Measurements from ENCODE around the gene QRFPR. TPM values are rescaled to one million over a fixed set of nuclear protein-coding genes. Genes with fewer than 3 reads are reported as not detected.

Gene QRFPR
- polyA plus RNA-seq, 2 donors, result 0.08 to 0.25 TPM

DNA sequence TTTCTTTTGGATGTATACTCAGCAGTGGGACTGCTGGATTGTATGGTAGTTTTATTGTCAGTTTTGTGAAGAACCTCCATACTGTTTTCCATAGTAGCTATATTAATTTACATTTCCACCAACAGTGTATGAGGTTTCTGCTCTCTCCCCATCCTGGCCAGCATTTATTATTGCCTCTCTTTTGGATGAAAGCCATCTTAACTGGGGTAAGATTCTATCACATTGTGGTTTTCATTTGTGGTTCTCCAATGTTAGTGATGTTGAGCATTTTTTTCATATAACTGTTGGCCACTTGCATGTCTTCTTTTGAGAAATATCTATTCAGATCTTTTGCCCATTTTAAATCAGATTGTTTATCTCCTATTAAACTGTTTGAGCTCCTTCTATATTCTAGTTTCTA lies 27.6 kb downstream of the QRFPR start:
- H3K4me3 ChIP-seq (ENCODE audit: low read depth in 1 of 2, low read length in 2 of 2), result no peak overlapping the region
- H3K9me3 ChIP-seq (ENCODE audit: control insufficient read depth in 2 of 2, insufficient read depth in 1 of 2, low read depth in 1 of 2, low read length in 1 of 2), result no peaks in the 10 kb centered on the region
- H3K27ac ChIP-seq (ENCODE audit: low read depth in 2 of 2, low read length in 1 of 2), result no peak overlapping the region
- no peaks in the 10 kb centered on the region for H3K4me1 ChIP-seq (ENCODE audit: control insufficient read depth in 2 of 2, insufficient read depth in 2 of 2, low read length in 1 of 2)
- no peaks in the 10 kb centered on the region for H3K36me3 ChIP-seq (ENCODE audit: control insufficient read depth in 2 of 2, insufficient read depth in 2 of 2, low read length in 1 of 2)
- H3K27me3 ChIP-seq (ENCODE audit: control insufficient read depth in 1 of 2, insufficient read depth in 2 of 2, low read length in 2 of 2), result no peaks in the 10 kb centered on the region

DNA sequence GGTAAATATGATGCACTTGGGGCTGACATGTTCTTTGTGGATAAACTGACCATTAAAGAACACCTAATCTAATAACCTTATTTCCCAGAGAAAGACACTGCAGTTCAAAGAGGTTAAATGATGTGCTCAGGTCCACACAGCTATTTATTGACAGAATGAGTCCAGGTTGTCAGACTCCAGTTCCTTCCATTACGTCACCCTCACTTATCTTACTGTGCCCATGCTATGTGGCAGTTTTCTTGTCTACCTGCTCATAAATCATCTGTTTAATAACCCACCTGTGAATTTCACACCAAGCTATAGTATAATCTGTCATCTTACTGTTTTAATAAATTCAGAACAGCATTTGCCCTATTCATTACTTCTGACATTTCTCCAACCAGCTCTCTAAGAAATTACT lies 36.7 kb downstream of the QRFPR start:
- Histone ChIP-seq H3K36me3 (ENCODE audit: control insufficient read depth in 2 of 2, insufficient read depth in 2 of 2, low read length in 1 of 2) (no peaks in the 10 kb centered on the region), H3K27me3 (ENCODE audit: control insufficient read depth in 1 of 2, insufficient read depth in 2 of 2, low read length in 2 of 2) (no peaks in the 10 kb centered on the region), H3K4me1 (ENCODE audit: control insufficient read depth in 2 of 2, insufficient read depth in 2 of 2, low read length in 1 of 2) (no peaks in the 10 kb centered on the region), H3K4me3 (ENCODE audit: low read depth in 1 of 2, low read length in 2 of 2) (no peak overlapping the region), H3K9me3 (ENCODE audit: control insufficient read depth in 2 of 2, insufficient read depth in 1 of 2, low read depth in 1 of 2, low read length in 1 of 2) (no peaks in the 10 kb centered on the region), H3K27ac (ENCODE audit: low read depth in 2 of 2, low read length in 1 of 2) (no peak overlapping the region)
- 50 to 88% methylated on average over 1 of the region's 1 CpG for WGBS, 2 donors

DNA sequence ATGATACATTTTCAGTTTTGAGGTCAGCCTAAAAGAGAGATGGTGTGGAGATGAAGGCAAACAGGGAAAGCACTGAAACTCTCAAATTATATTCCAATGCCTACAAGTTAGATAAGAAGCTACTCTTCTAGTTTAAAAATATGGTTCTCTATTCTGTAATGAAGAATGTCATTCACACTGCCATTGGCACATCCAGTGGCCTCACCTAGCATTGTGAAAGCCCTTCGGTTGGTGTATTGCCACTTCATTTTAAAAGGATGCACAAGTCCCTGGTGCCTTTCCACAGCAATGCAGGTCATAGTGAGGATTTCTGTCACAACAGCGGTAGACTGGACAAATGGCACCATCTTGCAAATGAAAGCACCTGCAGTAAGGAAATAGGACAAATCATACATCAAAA lies 40.6 kb downstream of the QRFPR start:
- no peaks in the 10 kb centered on the region for H3K36me3 ChIP-seq (ENCODE audit: control insufficient read depth in 2 of 2, insufficient read depth in 2 of 2, low read length in 1 of 2)
- no peaks in the 10 kb centered on the region for H3K4me1 ChIP-seq (ENCODE audit: control insufficient read depth in 2 of 2, insufficient read depth in 2 of 2, low read length in 1 of 2)
- 90 to 95% methylated on average over 2 of the region's 2 CpGs for WGBS, 2 donors
- H3K4me3 ChIP-seq (ENCODE audit: low read depth in 1 of 2, low read length in 2 of 2), result no peak overlapping the region
- no peaks in the 10 kb centered on the region for H3K9me3 ChIP-seq (ENCODE audit: control insufficient read depth in 2 of 2, insufficient read depth in 1 of 2, low read depth in 1 of 2, low read length in 1 of 2)
- no peaks in the 10 kb centered on the region for H3K27me3 ChIP-seq (ENCODE audit: control insufficient read depth in 1 of 2, insufficient read depth in 2 of 2, low read length in 2 of 2)
- no peak overlapping the region for H3K27ac ChIP-seq (ENCODE audit: low read depth in 2 of 2, low read length in 1 of 2)

DNA sequence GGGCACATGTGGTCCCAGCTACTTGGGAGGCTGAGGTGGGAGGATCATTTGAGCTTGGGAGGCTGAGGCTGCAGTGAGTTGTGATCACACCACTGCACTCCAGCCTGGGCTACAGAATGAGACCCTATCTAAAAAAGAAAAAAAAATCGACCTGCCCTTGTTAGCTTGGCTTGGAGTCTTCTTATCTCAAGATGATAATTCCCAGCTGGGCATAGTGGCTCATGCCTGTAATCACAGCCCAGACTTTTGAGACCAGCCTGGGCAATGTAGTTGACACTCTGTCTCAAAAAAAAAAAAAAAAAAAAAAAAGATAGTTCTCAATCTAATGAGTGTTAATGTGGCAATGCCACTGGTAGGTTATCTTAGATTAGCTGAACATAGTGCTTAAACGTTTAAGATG lies 41.0 kb downstream of the QRFPR start:
- Histone ChIP-seq H3K27me3 (ENCODE audit: control insufficient read depth in 1 of 2, insufficient read depth in 2 of 2, low read length in 2 of 2) (no peaks in the 10 kb centered on the region), H3K36me3 (ENCODE audit: control insufficient read depth in 2 of 2, insufficient read depth in 2 of 2, low read length in 1 of 2) (no peaks in the 10 kb centered on the region), H3K27ac (ENCODE audit: low read depth in 2 of 2, low read length in 1 of 2) (no peak overlapping the region), H3K9me3 (ENCODE audit: control insufficient read depth in 2 of 2, insufficient read depth in 1 of 2, low read depth in 1 of 2, low read length in 1 of 2) (no peaks in the 10 kb centered on the region), H3K4me3 (ENCODE audit: low read depth in 1 of 2, low read length in 2 of 2) (no peak overlapping the region), H3K4me1 (ENCODE audit: control insufficient read depth in 2 of 2, insufficient read depth in 2 of 2, low read length in 1 of 2) (no peaks in the 10 kb centered on the region)
- 47 to 50% methylated on average over 2 of the region's 2 CpGs for WGBS, 2 donors

DNA sequence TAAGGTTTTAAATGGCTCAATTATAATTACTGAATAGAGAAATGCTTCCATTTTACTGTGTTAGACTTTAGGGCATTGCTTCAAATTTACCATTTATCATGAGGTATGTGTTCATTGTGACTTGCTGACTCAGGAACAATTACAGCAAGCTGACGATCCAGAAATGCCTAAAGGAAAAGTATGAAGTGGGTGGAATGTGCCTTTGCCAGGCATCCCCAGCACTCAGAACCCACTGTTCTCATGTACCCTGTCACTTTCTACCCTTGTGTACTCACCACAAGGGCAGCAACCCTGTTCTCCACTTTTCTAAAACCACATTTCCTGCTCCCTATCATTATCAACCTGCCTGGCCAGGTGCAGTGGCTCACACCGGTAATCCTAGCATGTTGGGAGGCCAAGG lies 41.5 kb downstream of the QRFPR start:
- Histone ChIP-seq H3K4me1 (ENCODE audit: control insufficient read depth in 2 of 2, insufficient read depth in 2 of 2, low read length in 1 of 2) (no peaks in the 10 kb centered on the region), H3K36me3 (ENCODE audit: control insufficient read depth in 2 of 2, insufficient read depth in 2 of 2, low read length in 1 of 2) (no peaks in the 10 kb centered on the region), H3K27me3 (ENCODE audit: control insufficient read depth in 1 of 2, insufficient read depth in 2 of 2, low read length in 2 of 2) (no peaks in the 10 kb centered on the region), H3K27ac (ENCODE audit: low read depth in 2 of 2, low read length in 1 of 2) (no peak overlapping the region), H3K4me3 (ENCODE audit: low read depth in 1 of 2, low read length in 2 of 2) (no peak overlapping the region), H3K9me3 (ENCODE audit: control insufficient read depth in 2 of 2, insufficient read depth in 1 of 2, low read depth in 1 of 2, low read length in 1 of 2) (no peaks in the 10 kb centered on the region)
- WGBS, 2 donors, result 34 to 43% methylated on average over 2 of the region's 2 CpGs

DNA sequence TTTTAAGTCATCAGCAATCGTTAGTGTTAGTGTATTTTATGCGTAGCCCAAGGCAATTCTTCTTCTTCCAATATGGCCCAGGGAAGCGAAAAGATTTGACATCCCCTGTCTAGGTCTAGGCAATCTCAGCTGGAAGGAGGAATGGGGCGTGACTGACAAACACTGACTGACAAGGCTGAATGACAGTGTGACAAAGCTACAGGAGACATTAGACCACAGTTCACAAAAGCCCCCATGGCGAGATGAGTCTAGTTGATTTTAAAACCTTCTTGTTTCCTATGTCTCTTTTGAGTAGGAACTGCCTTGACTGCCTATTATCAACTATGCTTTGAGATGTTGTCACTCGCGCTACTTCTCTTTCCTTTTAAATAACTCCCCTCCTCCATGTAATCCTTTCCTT lies 42.3 kb downstream of the QRFPR start:
- Histone ChIP-seq H3K4me1 (ENCODE audit: control insufficient read depth in 2 of 2, insufficient read depth in 2 of 2, low read length in 1 of 2) (no peaks in the 10 kb centered on the region), H3K4me3 (ENCODE audit: low read depth in 1 of 2, low read length in 2 of 2) (no peak overlapping the region), H3K27ac (ENCODE audit: low read depth in 2 of 2, low read length in 1 of 2) (no peak overlapping the region), H3K9me3 (ENCODE audit: control insufficient read depth in 2 of 2, insufficient read depth in 1 of 2, low read depth in 1 of 2, low read length in 1 of 2) (no peaks in the 10 kb centered on the region), H3K27me3 (ENCODE audit: control insufficient read depth in 1 of 2, insufficient read depth in 2 of 2, low read length in 2 of 2) (no peaks in the 10 kb centered on the region), H3K36me3 (ENCODE audit: control insufficient read depth in 2 of 2, insufficient read depth in 2 of 2, low read length in 1 of 2) (no peaks in the 10 kb centered on the region)
- WGBS, 2 donors, result 91 to 92% methylated on average over 7 of the region's 7 CpGs

DNA sequence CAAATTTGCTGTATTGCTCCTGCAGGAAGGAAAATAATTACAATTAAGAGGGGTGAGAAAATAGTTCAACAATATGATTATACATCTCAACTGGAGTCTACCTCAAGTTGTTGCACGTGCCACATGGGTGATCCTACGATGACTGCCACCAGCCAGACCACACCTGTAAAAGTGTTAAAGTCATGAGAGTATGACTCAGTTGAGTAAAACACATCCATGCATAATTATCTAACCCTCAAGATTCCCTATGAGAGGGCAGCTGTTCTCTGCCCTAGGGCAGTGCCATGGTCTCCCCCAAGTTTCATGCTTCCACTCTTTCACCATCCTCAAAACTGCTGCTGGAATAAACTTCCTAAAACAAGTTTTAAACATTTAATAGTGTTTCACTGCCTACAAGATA lies 44.1 kb downstream of the QRFPR start:
- Histone ChIP-seq H3K36me3 (ENCODE audit: control insufficient read depth in 2 of 2, insufficient read depth in 2 of 2, low read length in 1 of 2) (no peaks in the 10 kb centered on the region), H3K4me1 (ENCODE audit: control insufficient read depth in 2 of 2, insufficient read depth in 2 of 2, low read length in 1 of 2) (no peaks in the 10 kb centered on the region), H3K27ac (ENCODE audit: low read depth in 2 of 2, low read length in 1 of 2) (no peak overlapping the region), H3K4me3 (ENCODE audit: low read depth in 1 of 2, low read length in 2 of 2) (no peak overlapping the region), H3K9me3 (ENCODE audit: control insufficient read depth in 2 of 2, insufficient read depth in 1 of 2, low read depth in 1 of 2, low read length in 1 of 2) (no peaks in the 10 kb centered on the region), H3K27me3 (ENCODE audit: control insufficient read depth in 1 of 2, insufficient read depth in 2 of 2, low read length in 2 of 2) (no peaks in the 10 kb centered on the region)
- WGBS, 2 donors, result 83 to 86% methylated on average over 2 of the region's 2 CpGs

DNA sequence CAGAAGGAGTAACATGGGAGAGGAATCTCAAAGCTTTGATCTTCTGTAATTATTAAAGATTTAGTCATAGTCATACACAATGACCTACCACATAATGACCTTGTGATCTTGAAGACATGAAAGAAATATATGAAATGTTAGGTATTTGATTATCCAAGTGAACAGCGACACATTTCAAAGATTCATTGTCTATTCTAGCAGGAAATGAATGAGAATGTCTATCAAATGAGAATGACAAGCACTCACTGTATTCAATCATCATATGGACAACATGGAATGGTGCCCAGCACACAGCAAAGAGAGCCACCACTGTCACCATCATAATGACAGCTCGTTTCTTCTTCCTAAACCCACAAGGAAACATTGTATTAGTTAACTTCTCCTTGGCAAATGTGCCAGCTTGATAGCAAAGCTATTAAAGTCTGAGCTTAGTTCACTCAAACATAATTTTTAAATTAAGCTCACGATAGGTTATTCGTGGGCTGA lies 50.6 kb downstream of the QRFPR start:
- Histone ChIP-seq H3K27me3 (ENCODE audit: control insufficient read depth in 1 of 2, insufficient read depth in 2 of 2, low read length in 2 of 2) (no peaks in the 10 kb centered on the region), H3K27ac (ENCODE audit: low read depth in 2 of 2, low read length in 1 of 2) (no peak overlapping the region), H3K4me1 (ENCODE audit: control insufficient read depth in 2 of 2, insufficient read depth in 2 of 2, low read length in 1 of 2) (no peaks in the 10 kb centered on the region), H3K9me3 (ENCODE audit: control insufficient read depth in 2 of 2, insufficient read depth in 1 of 2, low read depth in 1 of 2, low read length in 1 of 2) (no peaks in the 10 kb centered on the region), H3K4me3 (ENCODE audit: low read depth in 1 of 2, low read length in 2 of 2) (no peak overlapping the region), H3K36me3 (ENCODE audit: control insufficient read depth in 2 of 2, insufficient read depth in 2 of 2, low read length in 1 of 2) (no peaks in the 10 kb centered on the region)
- 71 to 72% methylated on average over 4 of the region's 4 CpGs for WGBS, 2 donors

DNA sequence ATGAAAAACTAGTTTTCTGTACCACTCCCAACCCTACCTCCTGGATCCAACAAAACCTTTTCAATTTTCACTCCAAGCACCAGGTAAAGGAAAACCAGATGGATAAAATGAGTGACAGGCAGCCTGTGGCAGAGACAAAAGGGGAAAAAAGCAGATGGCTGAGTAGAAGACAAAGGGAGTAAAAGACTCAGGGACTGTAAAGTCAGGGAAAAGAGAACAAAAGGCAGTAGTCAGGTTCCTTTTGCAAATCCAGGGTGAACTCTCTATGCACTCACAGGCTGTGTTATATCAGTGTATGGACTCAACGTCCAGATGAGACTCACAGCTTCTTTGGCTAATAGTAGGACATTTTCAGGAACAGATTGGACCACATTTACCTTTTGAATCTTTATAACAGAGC lies 54.2 kb downstream of the QRFPR start:
- no peak overlapping the region for H3K27ac ChIP-seq (ENCODE audit: low read depth in 2 of 2, low read length in 1 of 2)
- WGBS, 2 donors, result 36 to 52% methylated on average over 1 of the region's 1 CpG
- no peaks in the 10 kb centered on the region for H3K4me1 ChIP-seq (ENCODE audit: control insufficient read depth in 2 of 2, insufficient read depth in 2 of 2, low read length in 1 of 2)
- H3K9me3 ChIP-seq (ENCODE audit: control insufficient read depth in 2 of 2, insufficient read depth in 1 of 2, low read depth in 1 of 2, low read length in 1 of 2), result no peaks in the 10 kb centered on the region
- H3K36me3 ChIP-seq (ENCODE audit: control insufficient read depth in 2 of 2, insufficient read depth in 2 of 2, low read length in 1 of 2), result no peaks in the 10 kb centered on the region
- H3K27me3 ChIP-seq (ENCODE audit: control insufficient read depth in 1 of 2, insufficient read depth in 2 of 2, low read length in 2 of 2), result no peaks in the 10 kb centered on the region
- no peak overlapping the region for H3K4me3 ChIP-seq (ENCODE audit: low read depth in 1 of 2, low read length in 2 of 2)

DNA sequence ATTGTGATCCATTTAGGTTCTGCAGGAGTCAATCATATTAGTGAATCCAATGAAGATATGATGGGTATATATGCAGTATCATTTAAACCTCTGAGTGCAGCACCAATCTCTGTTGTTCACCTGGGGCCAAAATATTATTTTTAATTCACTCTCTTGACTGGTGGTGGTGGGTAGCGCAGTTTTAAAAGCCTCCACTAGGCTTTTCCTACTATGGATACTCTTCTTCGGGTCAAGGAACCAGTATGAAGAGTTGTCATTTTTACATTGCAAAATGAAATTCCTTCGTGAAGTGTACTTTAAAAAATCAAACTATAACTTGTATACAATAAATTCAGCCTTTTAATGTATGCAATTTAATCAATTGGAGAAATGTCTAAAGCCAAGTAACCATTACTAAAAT lies 56.5 kb downstream of the QRFPR start:
- Histone ChIP-seq H3K36me3 (ENCODE audit: control insufficient read depth in 2 of 2, insufficient read depth in 2 of 2, low read length in 1 of 2) (no peaks in the 10 kb centered on the region), H3K4me1 (ENCODE audit: control insufficient read depth in 2 of 2, insufficient read depth in 2 of 2, low read length in 1 of 2) (no peaks in the 10 kb centered on the region), H3K9me3 (ENCODE audit: control insufficient read depth in 2 of 2, insufficient read depth in 1 of 2, low read depth in 1 of 2, low read length in 1 of 2) (no peaks in the 10 kb centered on the region), H3K27me3 (ENCODE audit: control insufficient read depth in 1 of 2, insufficient read depth in 2 of 2, low read length in 2 of 2) (no peaks in the 10 kb centered on the region), H3K4me3 (ENCODE audit: low read depth in 1 of 2, low read length in 2 of 2) (no peak overlapping the region), H3K27ac (ENCODE audit: low read depth in 2 of 2, low read length in 1 of 2) (no peak overlapping the region)
- WGBS, 2 donors, result 88 to 90% methylated on average over 3 of the region's 3 CpGs

All from esophagus (tissue), 2 donors.